Femur (tissue), 1 donor: ENCODE measurements around the gene PKIB.
A peak's percentile ranks its signal among the peaks of the same experiment; 100 is the strongest.
"Not testable (repeated sequence)": the region's sequence is repeated elsewhere in the genome, so short reads cannot be mapped to it uniquely, and the experiment has no call there.

Experiments used
- DNase-seq: peaks from one replicate; pipeline ENCODE4 v3.0.0-alpha.2; 2017

PKIB gene

DNA sequence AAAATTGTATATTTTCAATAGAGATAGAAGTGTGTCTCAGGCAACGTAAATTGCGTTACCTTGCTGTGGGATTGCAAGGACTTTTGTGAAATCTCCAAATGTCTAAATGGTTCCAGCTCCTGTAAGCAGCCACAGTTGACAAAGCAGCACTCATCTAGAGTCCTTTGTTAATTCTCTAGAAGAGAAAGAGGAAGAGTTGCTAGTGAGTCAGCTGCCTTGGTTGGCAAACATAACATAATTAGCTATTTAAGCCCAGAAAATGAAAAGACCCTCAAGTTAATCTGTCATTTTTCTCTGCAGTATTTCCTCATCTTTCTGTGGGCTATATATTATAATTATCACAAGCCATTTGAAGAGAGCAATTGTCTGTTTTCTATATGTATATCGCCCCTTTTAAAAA is 102.9 kb downstream of the PKIB start:
- DNase-seq, result no peak

DNA sequence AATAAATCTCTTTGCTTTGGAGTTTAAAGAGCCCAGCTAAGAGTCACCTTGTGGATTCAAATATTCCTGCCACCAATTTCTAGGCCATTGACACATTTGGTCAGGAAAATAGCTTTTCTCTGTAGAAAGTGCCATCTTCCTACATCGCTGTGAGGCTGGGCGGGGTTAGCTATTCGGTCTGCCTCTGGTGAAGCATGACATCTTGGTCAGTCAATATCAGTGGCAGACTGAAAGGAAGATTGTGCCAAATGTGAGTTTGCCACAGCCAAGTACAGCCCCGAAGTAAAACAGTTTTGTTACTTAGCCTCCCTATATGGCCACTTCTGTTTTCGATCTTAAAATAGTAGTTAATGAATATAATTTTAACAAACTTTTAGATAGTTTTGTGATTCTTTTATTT is 103.9 kb downstream of the PKIB start:
- DNase-seq, result no peak

DNA sequence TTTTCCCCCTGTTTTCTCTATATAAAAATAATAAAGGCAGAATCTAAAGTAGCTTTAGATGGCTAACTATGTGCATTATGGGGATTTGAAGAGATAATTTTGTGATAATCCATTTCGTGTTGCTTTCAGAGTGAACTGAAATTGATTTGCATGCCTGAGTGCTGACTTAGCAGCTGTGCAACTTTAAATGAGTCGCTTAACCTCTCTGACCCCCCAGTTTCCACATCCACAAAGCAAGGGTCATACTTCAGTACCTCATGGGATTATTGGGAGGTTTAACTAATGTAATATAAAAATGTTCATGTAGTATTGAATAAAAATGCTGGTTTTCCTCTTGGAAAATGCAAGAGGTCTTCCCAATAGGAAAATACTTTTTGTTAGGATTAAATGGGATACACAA is 105.5 kb downstream of the PKIB start:
- no peak for DNase-seq

DNA sequence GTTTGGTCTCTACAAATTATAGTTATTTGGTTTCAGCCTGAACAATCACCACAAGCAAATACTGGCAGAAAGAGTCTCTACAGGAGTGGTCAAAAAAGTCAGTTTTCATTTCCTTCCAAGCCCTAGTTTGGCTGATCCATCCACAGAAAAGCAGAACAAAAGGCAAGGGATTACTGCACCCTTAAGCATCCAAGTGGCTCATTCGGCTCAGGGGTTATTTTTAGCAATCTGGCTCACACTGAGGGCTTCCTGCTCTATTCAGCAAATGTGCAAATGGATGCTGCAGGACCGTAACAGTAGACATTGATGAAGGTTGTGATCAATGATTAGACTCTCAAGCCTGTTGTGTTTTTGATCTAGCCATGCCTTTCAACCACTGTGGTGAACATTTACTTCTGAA is 107.1 kb downstream of the PKIB start:
- no peak for DNase-seq

DNA sequence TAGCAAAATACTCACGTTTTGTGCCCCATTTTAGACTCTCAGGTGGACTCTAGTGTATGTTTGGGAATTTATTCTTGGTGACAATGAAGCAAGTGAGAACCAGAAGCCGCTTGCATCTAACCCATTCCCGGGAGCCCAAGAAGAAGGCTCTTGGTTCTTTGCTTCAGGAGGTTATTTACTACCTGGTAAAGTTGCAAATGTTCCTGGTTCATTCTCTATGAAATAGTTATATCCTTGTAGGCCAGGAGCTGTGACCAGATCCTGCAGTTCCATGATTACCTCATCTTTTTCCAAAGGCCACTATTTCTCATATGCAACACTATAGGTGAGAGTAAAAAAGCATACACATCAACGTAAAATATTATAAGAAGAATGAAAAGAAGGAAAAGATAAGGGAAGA is 108.4 kb downstream of the PKIB start:
- no peak for DNase-seq

DNA sequence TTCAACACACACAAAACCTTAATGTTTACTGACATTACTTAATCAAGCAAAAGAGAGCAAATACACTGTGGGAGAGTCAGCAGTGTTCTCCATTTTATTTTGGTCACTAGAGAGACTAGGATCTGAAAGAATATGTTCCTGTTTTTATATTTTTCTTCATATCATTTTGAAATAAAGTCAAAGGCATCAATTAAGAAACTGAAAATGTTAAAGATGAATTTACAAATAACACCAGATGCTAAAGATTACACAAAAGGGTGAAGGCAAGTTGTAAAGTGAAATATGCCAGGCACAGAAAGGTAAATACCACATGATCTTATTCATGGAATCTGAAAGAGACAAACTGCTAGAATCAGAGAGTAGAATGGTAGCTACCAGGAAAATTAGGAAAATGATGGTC is 109.0 kb downstream of the PKIB start:
- DNase-seq, result no peak

DNA sequence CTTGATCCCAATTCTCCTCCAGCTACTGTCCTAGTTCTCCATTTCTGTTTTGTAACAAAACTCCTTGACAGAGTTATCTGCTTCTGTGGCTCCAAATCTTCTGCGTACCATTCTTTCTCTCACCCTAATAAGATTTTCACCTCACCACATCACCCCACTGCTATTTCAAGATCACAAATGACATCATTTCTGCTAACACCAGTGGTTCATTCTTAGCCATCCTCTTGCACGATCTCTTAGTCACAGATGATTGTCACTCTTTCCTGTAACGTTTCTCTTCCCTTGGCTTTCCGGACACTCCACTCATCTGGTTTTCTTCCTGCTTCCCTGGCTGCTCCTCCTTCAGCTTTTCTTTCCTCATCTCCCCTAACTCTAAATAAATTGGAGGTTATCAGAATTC is 112.5 kb downstream of the PKIB start:
- no peak for DNase-seq

DNA sequence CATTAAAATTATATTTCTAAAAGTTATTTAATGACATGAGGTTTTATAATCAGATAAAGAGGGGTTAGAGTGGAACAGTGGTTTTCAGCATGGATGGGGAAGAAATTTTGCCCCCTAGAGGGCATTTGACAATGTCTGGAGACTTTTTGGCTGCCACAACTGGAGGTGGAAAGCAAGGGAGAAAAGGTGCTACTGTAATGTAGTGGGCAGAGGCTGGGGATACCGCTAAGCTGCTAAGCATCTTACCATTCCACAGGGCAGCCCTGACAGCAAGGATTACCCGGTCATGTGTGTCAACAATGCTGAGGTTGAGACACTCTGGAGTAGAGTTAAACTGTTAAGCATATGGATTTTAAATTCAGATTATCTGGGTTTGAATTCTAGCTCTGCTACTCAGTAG is 116.4 kb downstream of the PKIB start:
- no peak for DNase-seq

DNA sequence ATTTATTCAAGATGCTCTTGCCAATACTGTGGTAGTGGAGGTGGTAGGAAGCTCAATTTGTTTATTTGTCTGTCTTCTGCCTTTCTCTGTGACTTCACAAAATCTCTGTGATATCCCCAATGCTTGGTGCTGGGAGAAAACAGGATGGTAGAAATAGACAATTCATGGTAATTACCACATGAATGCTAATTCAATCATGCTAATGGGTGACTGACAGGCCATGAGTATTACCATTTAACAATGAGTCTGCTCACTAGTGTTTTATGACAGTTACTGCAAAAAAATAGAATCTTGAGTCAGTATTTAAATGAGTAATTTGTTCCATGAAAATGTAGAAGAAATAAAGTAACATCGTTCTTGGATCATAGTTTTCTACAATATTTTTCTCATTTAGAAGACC is 117.0 kb downstream of the PKIB start:
- no peak for DNase-seq

DNA sequence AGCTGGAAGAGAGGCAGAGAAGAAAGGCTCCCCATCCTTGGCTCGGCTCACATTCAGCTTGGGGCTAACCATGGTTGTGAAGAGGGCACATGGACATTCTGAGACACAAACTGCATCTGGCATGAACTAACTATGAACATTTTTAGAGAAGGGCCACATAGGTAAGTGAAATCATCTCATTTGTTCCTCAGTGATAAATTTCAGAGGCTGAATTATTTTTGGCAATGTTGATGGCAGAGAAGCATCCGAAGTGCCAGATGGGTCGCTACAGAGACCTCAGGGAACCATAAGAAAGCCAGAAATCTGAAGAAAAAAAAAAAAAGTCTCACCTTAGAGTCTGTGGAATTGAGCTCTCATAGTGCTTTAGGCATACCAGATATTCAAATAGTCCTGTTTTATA is 120.1 kb downstream of the PKIB start:
- no peak for DNase-seq

DNA sequence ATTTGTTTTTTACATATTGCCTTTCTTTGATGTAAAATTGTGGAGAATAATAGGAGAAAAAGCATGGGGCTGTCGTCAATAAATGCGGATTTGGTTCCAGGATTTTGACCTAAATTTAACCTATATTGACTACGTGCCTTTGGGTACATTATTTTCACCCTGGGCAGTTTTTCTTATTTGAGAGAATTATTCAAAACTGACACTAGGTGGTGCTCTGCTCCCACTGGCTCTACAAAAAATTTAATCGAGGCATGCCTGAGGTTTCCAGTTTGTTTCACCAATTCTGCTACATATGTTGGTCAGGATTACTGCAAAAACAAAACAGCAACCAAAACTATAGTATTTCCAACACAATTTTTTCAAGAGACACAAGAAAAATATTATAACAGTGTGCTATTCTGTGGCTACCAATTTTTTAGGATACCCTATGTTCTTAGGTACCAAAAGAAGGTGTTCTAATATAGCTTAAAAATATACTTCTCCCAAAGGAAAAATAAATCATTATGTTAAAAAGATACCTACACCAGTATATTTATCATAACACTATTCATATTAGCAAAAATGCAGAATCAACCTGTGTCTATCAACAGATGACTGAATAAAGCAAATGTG is 120.7 kb downstream of the PKIB start:
- peak; percentile 37 for DNase-seq

DNA sequence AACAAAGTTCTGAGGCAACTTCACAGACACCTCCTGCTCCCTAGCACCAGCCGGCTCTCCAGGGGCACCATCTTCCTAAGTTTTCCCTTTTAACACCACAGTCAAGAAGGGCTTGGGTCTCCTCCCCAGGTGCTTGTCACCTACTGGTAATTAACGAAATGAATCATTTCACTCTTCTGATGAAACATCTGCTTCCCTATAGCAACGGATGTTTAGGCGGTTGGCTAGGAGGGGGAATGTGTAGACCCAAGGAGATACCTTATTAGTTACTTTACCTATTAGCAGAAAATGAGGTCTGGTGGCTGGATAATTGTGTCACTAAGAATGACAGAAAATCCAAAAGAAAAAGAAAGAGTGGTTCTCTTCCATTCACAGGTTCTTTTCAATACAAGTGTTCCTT is 123.1 kb downstream of the PKIB start:
- no peak for DNase-seq

DNA sequence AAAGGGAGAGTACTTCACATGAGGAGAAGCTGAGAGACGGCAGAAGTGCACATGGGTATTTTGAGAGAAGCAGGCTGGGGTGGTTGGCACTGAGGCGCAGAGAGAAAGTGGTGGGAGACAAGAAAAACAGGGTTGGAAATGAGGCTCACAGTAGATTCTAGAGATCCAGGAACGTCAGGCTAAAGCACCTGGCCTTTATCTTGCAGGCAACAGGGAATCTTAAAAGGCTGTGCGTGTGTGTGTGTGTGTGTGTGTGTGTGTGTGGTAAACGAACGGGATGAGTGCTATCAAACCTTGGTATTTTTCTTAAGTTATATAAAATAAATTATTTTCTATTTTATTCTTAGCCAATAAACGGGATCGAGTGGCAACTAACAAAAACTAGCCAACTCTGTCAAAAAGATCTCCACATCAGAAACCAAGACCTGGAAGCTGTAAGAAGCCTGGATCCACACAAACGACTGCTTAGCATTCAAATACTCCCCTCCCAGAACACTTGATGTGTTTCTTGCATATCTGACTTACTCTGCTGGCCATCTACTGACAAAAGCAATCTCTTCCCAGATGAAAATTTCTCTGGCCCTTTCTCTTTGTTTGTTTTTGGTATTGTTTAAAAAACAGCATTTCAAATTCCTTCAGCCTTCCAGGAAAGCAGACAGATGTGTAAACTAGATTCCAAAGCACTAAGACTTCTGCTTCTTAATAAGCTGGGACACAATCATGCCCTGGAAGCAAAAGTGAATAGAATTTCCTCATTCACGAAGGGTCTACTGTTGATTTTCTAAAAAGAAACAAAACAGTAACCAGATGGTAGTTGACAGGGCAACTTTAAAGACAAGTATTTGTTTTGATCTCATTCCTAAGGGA is 124.6 kb downstream of the PKIB start:
- DNase-seq, result no peak

DNA sequence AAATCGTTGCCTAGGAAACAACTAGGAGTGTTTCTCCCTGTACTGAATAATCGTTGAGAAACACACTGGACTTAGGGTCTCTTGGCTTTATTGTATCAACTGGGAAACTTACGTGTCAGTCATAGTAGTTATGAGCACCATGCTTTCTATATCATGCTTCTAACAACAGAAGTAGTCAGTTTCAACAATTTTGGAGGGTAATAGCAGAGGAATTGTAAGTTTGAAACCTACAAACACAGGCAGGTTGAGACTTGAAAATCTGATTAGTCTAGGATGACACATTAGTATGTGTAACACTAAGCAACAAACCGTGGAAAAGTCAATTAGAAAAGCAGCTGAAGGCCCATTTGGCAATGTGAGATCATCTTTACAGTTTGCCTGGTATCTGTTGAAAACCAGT is 125.4 kb downstream of the PKIB start:
- DNase-seq, result no peak

DNA sequence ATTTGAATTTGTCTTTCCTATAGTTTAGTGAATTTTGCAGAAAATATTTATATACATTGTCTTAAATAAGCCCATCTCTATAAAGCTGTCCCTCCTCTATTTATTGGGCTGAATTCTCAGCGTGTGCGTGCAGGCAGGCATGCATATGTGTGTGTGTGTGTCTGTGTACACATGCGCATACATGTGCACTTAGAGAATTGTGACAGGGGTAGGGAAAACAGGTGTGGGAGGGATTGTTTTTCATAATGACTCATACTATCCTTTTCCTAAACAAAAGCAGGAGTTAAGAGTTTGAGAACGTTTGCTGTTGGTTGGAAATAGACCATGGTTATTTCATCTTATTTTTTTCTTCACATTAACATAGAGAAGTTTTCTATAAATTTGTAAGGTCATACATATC is 126.0 kb downstream of the PKIB start:
- DNase-seq, result no peak

DNA sequence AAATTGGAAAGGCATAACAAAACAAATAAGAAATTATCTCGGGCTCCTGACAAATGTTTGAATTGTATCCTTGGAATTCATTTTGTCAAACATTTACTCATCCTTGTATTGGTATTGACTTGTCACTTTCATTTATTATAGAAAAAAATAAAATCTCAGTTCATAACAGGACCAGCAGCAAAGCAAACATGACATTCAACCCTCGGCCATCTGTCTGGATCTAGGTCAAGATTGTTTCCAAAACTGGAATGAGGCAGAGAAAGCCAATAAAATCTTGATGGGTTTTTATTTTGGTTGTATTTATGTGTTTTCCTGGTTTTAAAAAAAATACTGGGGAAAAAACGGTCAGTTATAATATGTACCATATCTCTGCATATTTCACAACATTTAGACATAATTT is 126.4 kb downstream of the PKIB start:
- no peak for DNase-seq

DNA sequence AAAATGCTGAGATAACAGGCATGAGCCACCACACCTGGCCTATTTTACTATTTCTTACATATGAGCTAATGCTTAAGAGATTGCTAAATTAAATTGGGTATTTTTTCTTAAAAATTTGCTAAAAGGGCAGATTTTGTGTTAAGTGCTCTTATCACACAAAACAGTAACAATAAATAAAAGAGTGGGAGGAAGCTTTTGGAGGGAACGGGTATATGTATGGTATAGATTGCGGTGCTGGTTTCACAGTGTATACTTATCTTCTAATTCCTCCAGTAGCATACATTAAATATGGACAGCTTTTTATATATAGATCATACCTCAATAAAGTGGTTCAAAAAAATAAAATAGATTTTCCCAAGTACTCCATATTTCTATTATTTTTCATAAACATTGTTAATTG is 129.9 kb downstream of the PKIB start:
- DNase-seq, result no peak

DNA sequence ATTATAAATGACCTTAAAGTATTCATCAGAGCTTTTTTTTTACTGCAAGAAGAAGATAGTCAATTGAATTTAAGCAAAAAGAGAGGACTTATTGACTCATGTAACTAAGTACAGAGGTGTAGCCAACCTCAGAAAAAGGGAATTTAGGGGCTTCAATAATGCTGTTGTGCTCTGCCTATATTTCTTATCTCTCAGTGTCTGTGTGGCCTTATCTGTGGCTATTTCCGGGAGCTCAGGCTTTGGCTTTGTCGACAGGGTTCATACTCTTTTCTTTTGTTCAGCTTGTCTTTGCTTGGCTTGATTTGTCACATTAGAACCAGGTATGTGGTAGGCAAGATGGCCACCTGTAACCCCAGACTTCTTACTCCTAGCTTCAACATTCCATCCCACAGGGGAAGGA is 130.7 kb downstream of the PKIB start:
- DNase-seq, result no peak

DNA sequence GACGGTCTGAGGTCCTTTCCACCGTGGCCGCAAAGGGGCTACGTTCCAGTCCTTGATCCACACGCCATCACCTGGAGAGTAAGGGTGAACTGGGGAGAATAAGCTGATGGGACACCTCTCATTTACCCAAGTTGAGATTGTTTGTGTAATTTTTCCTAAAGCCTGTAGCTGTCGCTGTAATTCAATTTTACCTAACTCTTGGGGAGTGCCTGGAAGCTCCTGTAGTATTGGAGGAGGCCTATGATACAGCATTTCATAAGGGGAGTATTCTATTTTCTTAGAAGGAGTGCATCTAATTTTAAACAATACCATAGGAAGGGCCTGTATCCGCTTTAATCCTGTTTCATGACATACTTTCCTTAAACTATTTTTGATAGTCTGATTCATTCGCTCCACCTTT is 134.0 kb downstream of the PKIB start:
- DNase-seq, result not testable (repeated sequence)

DNA sequence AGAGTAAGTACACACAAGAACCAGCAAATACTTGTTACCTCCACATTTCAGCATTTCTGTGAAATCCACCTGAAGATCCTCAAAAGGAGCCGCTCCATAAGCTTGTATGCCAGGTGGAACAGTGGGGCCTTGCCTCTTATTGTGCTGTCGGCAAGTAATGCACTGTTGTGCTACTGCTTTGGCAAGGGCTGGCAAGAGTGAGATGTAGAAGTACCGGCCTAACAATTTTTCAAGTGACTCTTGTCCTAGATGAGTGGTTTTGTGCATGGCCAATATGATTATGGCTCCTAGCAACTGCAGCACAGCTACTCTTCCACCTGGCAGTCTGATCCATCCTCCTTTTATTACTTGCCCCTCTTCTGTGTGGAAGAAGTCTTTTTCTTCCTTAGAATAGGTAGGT is 134.7 kb downstream of the PKIB start:
- not testable (repeated sequence) for DNase-seq

DNA sequence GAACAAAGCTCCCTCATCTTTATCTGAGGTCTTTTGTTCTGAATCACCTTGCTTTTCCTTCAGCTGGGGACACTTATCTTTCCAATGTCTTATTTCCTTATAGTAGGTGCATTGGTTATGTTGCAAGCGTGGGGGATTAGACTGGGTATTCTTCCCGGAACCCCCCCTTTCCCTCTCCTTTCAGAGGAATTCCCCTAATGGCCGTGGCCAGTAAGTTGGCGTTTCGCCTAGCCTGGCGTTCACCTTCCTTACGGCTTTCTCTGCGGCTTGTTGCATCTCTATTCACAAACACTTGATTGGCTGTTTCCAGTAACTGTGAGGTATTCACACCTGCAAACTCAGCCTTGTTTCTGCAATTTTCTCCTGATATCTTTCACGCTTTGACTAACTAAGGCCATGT is 136.5 kb downstream of the PKIB start:
- DNase-seq, result no peak

DNA sequence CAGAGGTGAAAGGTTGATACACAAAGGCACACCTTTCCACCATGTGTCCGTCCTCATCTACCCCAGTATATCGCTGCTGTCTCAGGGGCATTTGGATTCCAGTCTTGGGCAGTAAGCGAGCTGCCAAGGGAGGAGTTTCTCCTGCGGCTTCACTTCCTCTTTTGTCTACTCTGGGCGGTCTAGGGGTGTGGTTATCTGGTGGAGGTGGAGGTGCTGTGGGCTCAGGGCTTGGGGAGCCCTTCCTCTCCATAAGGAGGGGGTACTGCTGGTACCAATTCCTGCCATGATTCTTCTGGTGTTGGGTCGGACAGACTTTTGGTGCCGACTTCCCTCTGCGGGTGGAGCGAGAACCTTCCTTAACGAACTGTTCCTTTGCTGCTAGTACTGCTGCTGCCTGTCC is 137.4 kb downstream of the PKIB start:
- DNase-seq, result no peak

DNA sequence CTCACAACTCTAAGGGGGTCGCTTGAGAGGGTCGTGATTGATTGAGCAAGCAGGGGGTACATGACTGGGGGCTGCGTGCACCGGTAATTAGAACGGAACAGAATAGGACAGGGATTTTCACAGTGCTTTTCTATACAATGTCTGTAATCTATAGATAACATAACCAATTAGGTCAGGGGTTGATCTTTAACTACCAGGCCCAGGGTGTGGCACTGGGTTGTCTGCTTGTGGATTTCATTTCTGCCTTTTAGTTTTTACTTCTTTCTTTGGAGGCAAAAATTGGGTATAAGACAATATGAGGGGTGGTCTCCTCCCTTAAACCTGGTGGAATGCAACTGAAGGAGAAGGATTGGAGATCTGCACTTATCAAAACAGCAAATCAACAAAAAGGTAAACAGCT is 138.7 kb downstream of the PKIB start:
- not testable (repeated sequence) for DNase-seq

DNA sequence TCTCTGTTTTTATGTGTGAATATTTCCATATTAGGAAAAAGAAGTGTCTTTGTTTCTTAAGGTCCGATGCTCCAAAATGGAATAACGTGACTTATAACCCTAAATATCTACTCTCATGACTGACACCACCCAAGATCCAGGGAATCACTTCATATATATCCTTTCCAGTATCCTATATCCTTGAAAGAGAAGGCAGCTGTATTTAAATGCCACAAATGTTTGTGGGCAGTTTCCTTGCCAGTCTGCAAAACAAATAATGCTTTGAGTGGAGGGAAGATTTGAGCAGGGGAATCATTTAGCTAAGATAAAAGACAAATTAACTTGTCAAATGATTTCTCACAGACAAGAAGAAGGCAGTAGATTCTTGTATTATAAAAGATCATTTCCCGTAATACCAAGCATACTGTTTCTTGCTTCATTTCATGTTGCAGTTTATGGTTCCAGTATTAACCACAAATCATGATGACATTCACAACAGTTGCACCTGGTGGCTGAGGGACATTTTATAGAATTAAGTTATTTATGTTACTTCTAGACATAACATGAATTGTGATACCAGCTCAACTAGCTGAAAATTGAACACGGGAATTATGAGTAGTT is 139.3 kb downstream of the PKIB start:
- DNase-seq, result no peak
